Fibroblast of skin of scalp (primary cell): ENCODE measurements around the gene SALL4. TPM values are rescaled to one million over a fixed set of nuclear protein-coding genes. Genes with fewer than 3 reads are reported as not detected.
A peak's percentile ranks its signal among the peaks of the same experiment; 100 is the strongest.
"Not testable (repeated sequence)": the region's sequence is repeated elsewhere in the genome, so short reads cannot be mapped to it uniquely, and the experiment has no call there.

Experiments
- DNase-seq: peaks from one replicate; pipeline ENCODE4 v3.0.0-alpha.2; 2013
- polyA plus RNA-seq, 2 experiments: library from polyadenylated mRNA; unstranded; fragments of 120-200 nt; gene quantifications; one replicate each; pipeline ENCODE4 v1.2.1, GENCODE V29; 2013; ENCODE audit not compliant: insufficient read length in 2 of 2

Gene SALL4
- polyA plus RNA-seq (2013, experiment 1 of 2; ENCODE audit: insufficient read length), result 1.9 TPM
- 1.5 TPM for polyA plus RNA-seq (2013, experiment 2 of 2; ENCODE audit: insufficient read length)

DNA sequence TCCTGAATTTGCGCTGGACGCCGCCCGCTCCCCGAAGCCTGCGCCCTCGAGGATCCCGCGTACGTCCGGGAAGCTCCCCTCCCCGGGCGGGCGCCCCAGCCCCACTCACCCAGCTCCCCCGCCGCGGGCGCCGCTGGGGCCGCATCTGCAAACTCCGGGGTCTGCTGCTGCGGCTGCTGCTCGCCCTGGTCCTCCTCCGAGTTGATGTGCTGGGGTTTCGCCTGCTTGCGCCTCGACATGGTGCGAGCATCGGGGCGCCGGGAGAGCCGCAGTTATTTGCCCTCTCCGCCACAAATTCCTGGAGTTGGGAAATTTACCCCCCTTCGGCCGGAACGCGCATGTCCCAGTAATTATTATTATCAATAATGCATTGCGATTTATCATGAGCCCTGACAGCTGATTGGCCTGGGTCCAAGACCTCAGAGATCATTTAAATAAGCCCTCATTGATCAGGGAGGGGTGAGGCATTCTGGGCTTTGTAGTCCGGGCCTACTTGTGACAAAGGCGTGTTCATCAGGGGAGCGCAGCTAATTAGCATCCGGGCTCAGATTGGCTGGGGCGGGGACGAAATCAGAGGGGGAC lies at the start of gene SALL4:
TSS of gene SALL4 (minus strand) at position 352 of the 582 bp plus-strand sequence. CDS start at position 239, 113 bp downstream.
- DNase-seq, result peak; percentile 27

DNA sequence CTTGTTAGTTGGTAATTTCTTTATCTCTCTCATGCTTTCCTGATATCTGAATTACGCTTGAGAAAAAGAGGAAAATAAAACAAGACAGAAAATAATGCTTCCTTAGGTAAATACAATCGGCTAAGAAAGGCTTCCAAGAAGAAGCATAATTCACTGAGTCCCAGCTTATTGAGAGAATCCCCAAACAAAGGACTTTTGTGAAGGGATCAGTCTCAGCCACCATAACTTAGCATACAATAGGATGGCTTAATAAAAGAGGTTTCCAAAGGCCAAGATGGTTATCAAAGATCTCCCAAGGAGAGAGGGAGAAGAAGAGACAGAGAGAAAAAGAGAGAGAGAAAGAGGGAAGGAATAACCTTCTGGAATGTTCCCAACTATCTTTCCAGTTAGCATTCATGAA lies 46.0 kb upstream of the SALL4 start:
- no peak for DNase-seq

DNA sequence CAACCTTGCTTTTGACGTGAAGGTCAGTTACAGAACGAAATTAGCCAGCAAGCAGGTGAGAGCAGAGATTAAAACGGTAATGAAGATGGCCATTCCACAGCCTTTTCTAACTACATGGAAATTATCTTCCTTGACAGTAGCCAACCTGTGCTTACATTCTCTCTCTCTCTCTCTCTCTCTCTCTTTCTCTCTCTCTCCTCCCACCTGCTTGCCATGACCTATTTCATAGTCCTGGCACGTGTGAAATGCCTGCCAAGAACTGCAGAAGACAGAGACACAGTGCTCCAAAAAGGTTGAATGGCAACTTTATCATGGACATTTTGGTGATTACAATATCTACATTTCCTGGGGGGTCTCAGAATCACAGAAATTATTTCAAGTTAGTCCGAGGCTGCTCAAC lies 38.5 kb upstream of the SALL4 start:
- DNase-seq, result no peak

DNA sequence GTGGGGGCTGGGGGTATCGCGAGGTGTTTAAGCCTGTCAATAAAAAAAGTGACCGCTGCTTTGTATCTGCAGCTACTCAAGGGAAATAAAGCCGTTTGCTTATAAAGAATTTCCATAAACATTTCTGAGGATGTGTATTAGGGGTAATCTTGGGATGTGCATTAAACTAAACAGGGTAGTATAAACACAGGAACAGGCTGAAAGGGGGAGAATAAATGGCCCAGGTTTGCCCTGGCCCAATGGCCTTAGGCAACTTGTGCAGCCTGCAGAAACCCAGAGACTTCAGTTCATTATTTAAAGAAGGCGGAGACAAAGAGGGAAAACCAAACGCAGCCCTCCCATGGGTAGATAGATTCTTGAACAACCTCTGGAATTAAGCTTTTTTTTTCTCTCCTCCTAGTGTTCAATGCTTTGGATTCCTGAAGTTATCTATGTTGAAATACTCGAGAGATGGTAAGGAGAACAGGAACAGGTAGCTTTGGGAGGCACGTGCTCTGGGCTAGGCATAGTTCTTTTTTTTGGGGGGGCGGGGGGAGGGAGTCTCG lies 35.6 kb upstream of the SALL4 start:
- no peak for DNase-seq

DNA sequence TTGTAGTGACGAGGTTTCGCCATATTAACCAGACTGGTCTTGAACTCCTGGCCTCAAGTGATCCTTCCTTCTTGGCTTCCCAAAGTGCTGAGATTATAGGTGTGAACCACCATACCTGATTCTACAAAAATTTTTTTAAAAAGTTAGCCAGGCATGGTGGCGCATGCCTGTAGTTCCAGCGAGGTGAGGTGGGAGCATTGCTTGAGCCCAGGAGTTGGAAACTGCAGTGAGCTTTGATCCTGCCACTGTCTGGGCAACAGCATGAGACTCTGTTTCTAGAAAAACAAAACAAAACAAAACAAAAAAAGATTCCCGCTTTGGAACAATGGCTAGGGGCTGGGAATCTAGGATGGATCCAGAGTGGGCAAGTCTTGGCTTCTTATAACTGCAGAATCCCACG lies 35.1 kb upstream of the SALL4 start:
- no peak for DNase-seq

DNA sequence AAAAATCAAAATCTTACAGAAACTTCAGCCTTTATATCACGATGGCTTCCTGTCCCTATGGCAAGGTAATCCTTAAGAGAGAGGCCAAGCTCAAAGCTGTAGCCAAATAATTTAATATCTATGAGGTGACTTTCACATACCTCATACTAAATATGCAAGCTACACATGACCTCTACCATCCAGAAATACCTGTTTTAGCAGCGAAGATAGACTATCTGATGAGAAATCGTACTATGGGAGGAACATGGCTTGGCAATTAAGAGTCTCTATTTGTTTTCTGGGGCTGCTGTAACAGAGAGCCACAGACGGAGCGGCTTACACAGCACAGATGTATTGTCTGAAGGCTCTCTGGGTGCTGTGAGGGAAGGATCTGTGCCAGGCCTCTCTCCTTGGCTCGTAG lies 31.0 kb upstream of the SALL4 start:
- no peak for DNase-seq

DNA sequence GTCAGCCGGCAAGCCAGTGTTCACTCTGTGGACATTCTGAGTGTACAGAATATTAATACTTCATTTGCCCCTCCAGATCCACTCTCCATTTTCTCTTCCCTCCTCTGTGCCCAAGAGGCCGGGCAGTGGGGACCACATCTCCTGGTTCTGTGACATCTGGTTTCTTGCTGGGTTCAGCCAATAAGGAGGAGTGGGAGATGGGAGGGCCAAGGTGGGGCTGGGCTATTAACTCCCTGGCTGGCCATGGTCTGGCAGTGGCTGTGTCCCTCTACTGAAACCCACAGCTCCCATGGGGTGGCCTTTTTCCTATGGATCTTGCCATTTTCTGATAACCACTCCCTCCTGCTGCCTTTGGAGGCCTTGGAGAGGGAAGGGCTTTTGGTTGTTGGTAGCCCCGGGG lies 30.0 kb upstream of the SALL4 start:
- no peak for DNase-seq

DNA sequence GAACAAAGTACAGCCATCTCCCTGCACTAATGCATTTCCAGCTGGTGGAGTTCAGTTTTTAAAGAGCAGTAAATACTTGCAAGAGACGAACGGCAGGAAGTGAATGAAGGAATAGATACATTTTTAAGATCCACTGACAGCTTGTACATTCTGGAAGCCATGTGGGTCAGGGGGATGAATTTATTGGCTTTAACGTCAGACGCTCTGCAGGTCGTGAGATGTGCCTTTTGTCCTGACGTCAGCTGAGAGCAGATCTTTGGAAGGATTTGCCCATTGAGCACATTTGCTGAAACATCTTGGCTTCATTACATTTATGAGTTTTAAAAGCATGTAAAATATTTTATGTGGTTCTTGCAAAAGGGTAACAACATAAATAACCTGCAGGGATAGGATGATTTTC lies 29.5 kb upstream of the SALL4 start:
- DNase-seq, result peak; percentile 50

DNA sequence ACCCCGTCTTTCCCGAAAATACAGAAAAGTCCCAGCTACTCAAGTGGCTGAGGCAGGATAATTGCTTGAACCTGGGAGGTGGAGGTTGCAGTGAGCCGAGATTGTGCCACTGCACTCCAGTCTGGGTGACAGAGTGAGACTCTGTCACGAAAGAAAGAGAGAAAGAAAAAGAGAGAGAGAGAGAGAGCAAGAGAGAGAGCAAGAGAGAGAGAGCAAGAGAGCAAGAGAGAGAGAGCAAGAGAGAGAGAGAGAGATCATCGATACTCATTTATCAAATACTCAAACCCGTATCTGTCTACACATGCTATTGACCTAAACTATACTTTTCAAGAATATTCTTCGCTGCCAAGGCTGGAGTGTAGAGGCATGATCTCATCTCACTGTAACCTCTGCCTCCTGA lies 28.2 kb upstream of the SALL4 start:
- DNase-seq, result no peak

DNA sequence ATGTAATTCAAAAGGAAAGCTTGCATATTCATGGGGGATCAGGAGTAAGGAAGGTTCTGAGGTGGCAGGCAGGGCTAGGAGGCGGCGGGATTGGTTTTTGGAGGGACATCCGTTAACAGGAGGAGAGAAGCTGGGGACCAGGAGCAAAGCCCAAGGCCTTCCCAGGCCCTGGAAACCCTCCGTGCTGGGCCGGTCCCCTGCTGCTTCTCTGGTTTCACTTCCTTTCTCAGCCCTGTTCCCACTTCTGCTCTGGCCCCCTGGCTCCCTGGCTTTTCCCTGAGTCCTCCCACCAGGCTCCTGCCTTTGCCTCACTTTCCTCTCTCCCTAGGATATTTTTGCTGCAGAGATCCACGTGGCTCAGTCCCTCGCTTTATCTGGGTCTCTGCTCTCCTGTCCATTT lies 26.4 kb upstream of the SALL4 start:
- DNase-seq, result peak; percentile 9

DNA sequence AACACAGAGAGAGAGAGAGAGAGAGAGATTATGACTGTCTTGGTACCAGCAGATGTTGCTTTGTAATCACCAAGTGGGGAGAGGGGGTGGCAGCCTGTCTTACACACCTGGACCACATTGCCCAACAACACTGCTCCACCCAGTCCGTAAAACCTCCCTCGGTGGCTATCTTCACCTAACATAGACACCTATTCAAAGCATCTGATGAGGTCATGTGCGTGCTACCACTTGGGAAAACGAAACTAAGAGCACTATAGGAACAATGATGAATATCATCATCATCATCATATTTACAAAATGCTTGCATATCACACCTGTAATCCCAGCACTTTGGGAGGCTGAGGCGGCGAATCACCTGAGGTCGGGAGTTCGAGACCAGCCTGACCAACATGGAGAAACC lies 24.1 kb upstream of the SALL4 start:
- no peak for DNase-seq

DNA sequence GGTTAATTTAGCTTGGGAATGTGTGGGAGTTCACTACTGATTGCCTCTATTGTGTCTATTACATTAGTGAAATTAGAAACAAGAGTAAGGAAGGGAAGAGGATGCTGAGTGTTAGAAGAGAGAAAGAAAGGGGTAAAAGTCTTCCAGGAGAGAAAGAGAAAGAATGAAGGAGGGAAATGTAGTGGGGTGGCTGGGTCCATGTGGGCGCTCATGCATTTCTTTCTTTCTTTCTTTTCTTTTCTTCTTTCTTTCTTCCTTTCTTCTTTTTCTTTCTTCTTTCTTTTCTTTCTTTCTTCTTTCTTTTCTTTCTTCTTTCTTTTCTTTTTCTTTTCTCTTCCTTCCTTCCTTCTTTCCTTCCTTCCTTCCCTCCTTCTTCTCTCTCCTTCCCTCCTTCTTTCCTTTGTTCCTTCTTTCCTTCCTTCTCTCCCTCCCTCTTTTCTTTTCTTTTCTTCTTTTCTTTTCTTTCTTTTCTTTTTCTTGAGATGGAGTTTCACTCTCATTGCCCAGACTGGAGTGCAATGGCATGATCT lies 16.2 kb upstream of the SALL4 start:
- DNase-seq, result no peak

DNA sequence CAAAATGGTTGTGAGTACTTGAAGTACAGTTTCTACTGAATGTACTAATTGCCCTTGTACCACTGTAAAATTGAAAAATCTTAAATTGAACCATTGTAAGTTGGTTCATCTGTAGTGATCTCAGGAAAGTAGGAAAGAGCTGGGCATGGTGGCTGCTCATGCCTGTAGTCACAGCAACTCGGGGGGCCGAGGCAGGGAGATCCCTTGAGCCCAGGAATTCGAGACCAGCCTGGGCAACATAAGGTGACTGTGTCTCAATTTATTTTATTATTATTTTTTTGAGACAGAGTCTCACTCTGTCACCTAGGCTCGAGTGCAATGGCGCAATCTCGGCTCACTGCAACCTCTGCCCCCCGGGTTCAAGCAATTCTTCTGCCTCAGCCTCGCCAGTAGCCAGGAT lies 14.5 kb upstream of the SALL4 start:
- not testable (repeated sequence) for DNase-seq

DNA sequence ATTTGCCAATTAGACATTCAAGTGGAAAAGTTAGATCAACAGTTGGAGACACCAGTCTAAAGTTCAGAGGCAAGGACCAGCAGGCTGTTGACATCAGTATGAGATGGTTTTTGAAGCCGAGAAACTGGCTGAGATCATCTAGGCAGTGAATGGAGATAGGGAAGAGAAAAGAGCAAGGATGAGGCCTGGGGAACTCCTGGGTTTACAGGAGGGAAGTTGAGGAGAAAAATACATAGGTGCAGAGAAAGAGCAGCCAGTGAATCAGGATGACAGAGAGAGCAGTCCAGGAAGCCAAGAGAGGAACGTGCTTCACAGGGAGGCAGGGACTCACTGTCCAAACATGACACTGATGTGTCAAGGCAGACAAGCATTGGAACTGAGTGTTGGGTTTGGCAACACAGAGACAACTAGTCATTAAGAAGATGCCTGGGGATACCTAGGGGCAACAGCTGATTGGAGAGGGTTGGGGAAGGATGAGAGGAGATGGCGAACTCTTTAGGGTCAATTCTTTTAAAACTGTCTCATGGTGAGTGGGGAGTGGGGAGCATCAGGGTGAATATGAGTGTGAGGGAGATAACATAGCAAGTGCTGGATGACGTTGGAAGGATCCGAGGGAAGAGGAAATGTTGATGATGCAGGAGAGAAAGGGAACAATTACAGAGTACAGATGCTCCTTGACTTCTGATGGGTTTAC lies 13.2 kb upstream of the SALL4 start:
- DNase-seq, result no peak

DNA sequence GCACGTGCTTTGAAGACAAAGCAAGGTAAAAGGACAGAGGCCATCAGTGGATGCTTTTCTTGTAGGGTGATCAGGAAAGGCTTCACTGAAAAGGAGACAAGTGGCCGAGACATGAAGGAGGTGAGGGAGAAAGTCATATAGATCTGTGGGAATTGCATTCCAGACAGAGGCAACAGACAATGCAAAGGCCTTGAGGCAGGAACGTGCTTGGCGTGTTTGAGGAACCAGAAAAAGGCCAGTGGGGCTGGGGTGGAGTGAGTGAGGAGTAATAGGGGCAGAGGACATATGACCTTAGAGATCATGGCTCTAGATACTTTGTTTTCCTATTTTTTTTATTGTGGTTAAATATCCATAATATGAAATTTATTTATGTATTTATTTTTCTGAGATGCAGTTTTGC lies 10.5 kb upstream of the SALL4 start:
- no peak for DNase-seq

DNA sequence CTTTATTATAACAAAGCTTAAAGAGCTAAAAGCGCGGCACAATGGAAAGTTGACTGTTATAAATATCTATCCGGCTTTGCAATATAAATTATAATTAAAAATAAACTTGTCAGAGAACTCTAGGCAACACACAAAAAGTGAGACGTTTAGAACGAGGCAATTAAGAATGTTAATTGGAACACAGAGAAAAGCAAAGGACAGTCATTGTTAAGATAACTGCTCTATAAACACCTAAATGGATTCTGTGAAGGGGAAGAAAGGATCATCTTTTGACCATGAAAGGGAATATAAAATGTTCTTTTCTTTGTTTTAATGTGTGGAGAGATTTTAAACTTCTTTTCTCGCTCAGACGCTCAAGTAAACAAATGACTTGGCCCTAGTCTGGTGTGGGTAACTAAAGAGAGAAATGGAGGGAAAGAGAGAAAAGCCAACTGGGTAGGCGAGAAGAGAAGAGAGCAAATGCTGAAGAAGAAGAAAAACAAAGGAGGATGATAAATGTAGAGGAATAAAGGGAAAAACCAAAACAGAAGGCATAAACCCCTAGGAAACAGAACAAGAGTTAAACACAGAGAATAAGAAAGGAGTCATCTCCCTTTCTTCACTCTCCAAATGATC lies 9.3 kb upstream of the SALL4 start:
- DNase-seq, result no peak

DNA sequence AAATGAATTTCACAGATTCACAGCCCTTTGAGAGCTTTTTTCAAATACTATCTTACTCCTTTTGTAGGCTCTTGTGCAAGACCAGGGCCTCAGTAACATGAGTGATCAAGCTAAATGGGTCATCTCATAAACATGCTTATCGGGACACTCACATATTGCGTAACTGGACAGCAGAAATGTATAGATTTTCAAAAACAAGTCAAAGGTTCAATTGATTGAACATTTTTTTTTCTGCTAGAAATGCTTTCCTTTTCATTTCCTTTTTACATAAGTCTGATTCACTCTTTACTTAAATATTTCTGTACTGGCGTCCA lies 8.7 kb upstream of the SALL4 start:
- DNase-seq, result peak; percentile 48

DNA sequence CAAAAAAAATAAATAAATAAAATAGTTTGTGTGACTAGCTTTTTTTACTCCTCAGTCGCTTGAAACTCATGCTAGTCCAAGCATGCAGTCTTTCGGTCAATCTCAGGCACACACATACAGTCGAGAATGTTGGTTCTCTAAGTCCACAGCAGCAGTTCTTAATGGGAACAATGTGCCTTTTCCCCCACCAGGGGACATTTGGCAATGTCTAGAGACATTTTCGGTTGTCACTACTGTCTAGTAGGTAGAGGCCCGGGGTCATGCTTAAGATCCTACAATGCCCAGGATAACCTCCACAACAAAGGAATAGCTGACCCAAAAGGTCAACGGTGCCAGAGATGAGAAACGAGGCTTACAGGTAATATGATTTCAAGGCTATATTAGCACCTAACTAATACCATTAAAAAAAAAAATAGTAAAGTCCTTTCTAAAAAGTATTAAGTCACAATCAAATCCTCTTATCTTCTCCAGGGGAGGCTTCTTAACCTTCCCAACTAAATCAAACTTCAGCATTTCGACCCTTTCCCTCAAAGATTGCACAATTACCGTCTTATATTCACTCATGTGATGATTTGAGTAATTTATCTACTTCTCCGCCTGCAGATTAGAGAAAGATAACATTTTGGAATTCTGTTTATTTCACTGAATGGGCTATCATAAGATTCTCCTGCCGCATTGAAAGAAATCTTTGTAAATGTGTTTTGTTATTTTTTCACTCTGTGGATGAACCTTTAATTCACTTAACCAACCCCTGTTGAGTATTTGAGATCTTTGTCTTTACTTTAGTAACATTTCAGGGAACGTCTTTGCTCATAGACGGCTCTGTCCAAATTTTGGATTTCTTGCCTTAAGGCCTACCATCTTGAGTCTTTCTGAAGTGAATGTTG lies 8.1 kb upstream of the SALL4 start:
- DNase-seq, result no peak

DNA sequence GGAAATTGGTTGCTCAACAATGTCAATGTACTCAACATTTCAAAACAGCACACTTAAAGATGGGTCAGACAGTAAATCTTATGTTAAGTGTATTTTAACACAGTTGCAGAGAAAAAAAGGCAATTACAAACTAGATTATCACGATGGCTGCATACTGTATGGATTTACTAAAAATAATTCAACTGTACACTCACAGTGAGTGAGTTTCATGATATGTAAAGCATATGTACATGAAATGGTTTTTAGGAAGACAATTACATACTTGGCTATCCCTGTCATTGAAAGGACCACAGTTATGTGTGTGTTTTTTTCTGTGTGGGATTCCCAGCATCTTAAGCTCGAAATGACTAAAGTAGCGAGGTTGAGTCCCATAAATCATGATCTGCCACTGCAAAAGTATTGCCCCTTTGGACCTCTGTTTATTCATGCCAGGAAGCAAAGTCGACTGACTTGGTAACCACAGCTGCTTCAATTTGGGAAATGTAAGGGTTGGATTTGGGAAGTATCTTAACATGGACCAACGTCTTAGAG lies 5.5 kb upstream of the SALL4 start:
- DNase-seq, result peak; percentile 89

DNA sequence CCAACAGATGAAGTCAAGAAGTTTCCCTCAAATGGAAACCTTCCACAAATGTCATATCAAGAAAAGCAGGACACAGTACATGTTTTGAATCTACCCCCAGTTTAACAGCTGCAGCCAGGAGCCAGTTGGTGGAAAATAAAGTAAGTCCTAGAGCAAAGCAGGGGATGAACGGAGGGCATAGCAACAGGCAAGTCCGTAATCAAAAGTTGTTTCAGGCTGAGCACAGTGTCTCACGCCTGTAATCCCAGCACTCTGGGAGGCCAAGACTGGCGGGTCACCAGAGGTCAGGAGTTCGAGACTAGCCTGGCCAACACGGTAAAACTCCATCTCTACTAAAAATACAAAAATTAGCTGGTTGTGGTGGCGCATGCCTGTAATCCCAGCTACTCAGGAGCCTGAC lies 2.4 kb upstream of the SALL4 start:
- no peak for DNase-seq

DNA sequence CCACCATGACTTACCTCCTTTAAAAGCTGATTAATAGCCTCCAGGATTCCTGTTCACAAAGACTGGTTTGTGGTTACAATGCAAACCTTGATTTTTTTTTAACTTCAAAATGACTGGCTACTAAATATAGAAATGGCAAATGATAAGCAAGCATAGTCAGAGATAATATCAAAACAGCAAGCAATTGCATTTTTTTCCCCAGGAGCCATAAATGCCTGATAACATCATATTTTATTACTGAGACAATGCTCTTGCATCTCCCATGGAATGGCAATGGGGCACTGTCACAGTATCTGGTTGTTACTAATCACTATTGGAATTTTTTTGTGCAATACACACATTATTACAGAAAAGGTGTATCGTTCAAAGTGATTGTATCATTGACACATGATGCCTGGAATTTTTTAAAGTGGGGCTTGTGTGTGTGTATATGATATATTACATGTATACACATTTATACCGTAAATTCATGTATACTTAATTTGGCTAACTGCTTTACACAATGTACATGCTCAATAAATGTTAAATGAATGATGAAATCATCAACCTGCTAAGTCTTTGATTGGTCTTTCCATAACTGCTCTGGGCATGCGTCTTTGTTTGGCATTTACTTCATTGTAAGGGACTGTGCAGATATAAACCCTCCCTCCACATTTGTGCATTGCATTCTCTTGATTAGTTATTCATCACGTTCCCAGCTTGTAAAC lies 980 bp upstream of the SALL4 start:
- peak; percentile 33 for DNase-seq

DNA sequence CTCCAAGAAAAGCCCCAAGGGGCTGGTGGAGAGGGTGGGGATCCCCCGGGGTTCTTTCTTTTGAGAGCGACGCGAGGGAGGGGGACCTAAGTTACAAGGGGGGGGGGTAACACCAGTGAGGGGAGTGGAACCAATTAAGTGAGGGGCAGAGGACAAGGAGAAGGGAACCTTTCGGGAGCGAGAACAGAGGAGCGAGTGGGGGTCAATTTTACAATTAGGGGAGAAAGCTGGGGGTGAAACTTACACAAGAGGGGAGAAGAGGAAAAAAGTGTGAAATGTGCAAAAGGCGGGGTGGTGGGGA lies 548 bp downstream of the SALL4 start:
- no peak for DNase-seq
